Activated T-helper 17 cell treated with anti-CD3 and anti-CD28 coated beads, Interleukin-2, amount 50 U/mL, for 72 hours (primary cell): Measurements from ENCODE around the gene MFAP4. TPM values are rescaled to one million over a fixed set of nuclear protein-coding genes. Genes with fewer than 3 reads are reported as not detected.

Experiments used
- ATAC-seq: fragments of 150-1000 bp; cut with Tn5 transposase; replicated peaks from 2 replicates; pipeline ENCODE4 v1.10.0; 2021; ENCODE audit warnings: mild to moderate bottlenecking, moderate library complexity
- H3K27ac Mint-ChIP-seq: one replicate; pipeline ENCODE4 v1.8.0; 2022; ENCODE audit warnings: mixed read lengths
- H3K27me3 Mint-ChIP-seq: one replicate; pipeline ENCODE4 v1.8.0; 2022; ENCODE audit warnings: mixed read lengths
- H3K36me3 Mint-ChIP-seq: one replicate; pipeline ENCODE4 v1.8.0; 2022; ENCODE audit warnings: low read depth, mild to moderate bottlenecking, mixed read lengths
- H3K4me1 Mint-ChIP-seq: one replicate; pipeline ENCODE4 v1.8.0; 2022; ENCODE audit warnings: mixed read lengths
- H3K4me3 Mint-ChIP-seq: one replicate; pipeline ENCODE4 v1.8.0; 2022; ENCODE audit warnings: mild to moderate bottlenecking, mixed read lengths
- H3K9me3 Mint-ChIP-seq: one replicate; pipeline ENCODE4 v1.8.0; 2022; ENCODE audit warnings: mixed read lengths
- total RNA-seq, 2 donors: library from RNA; stranded (reverse); gene quantifications; one replicate each; pipeline ENCODE4 v1.2.3, GENCODE V29; 2022

The MFAP4 gene
- total RNA-seq, 2 donors from 2014 or later, result not detected

DNA sequence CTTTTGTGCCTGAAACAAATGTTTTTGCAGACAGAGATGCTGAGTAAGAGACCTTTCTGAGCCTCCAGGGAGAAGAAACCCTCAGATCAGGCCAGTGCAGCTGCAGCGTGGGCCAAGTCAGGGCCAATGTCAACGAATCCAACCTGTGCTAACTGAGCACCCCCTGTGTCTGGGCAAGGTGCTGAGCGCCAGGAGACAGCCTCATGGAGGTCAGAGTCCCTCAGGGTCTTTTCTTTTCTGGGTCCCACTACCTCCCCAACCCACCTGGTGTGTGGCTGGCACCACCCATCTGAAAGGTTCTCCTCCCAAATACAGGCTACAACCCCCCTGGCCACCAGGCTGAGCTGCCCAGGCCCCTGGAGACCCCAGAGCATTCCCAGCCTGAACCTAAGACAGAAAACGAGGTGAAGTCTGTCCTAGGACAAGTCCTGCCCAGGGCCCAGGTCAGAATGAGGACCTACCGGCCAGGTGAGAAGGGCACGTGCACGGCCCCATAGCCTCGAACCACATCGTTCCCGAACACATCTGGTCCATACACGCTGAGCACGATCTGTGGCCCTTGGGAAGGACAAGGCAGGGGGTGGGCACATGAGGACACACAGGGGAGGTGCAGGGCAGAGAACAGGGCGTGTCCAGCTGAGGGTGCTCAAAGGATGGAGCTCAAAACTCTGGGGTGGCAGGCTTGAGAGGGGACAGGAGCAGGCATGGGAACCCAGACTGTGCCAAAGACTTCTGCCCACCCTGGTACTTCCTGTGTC, 39.5 kb downstream of the MFAP4 start:
- ATAC-seq, result no peak
- H3K4me3 Mint-ChIP-seq, result no peak overlapping the region
- H3K4me1 Mint-ChIP-seq, result no peaks in the 10 kb centered on the region
- no peaks in the 10 kb centered on the region for H3K9me3 Mint-ChIP-seq
- H3K27ac Mint-ChIP-seq, result no peak overlapping the region
- no peaks in the 10 kb centered on the region for H3K36me3 Mint-ChIP-seq
- H3K27me3 Mint-ChIP-seq, result peaks cover 3% of the 10 kb centered on the region

GRCh38 chr17:19346351-19347255, 40.4 kb downstream of the MFAP4 start:
- ATAC-seq, result no peak
- Mint-ChIP-seq H3K27me3 (peaks cover 8% of the 10 kb centered on the region), H3K9me3 (no peaks in the 10 kb centered on the region), H3K36me3 (no peaks in the 10 kb centered on the region), H3K4me1 (no peaks in the 10 kb centered on the region), H3K4me3 (no peak overlapping the region), H3K27ac (no peak overlapping the region)

GRCh38 chr17:19345486-19346350, 41.3 kb downstream of the MFAP4 start:
- ATAC-seq, result no peak
- H3K4me1 Mint-ChIP-seq, result no peaks in the 10 kb centered on the region
- no peak overlapping the region for H3K4me3 Mint-ChIP-seq
- H3K9me3 Mint-ChIP-seq, result no peaks in the 10 kb centered on the region
- H3K27ac Mint-ChIP-seq, result no peak overlapping the region
- no peaks in the 10 kb centered on the region for H3K36me3 Mint-ChIP-seq
- H3K27me3 Mint-ChIP-seq, result peaks cover 16% of the 10 kb centered on the region

- Mint-ChIP-seq H3K36me3 (no peaks in the 10 kb centered on the region), H3K4me1 (no peaks in the 10 kb centered on the region), H3K27me3 (peaks cover 16% of the 10 kb centered on the region), H3K27ac (no peak overlapping the region), H3K9me3 (no peaks in the 10 kb centered on the region), H3K4me3 (no peak overlapping the region)
- ATAC-seq, result no peak
Observed at GRCh38 chr17:19345067-19345460, 41.9 kb downstream of the MFAP4 start.

- Mint-ChIP-seq H3K4me3 (no peak overlapping the region), H3K4me1 (no peaks in the 10 kb centered on the region), H3K9me3 (no peaks in the 10 kb centered on the region), H3K36me3 (no peaks in the 10 kb centered on the region), H3K27ac (no peak overlapping the region), H3K27me3 (peaks cover 15% of the 10 kb centered on the region)
- no peak for ATAC-seq
Observed at GRCh38 chr17:19344311-19345066, 42.5 kb downstream of the MFAP4 start.

DNA sequence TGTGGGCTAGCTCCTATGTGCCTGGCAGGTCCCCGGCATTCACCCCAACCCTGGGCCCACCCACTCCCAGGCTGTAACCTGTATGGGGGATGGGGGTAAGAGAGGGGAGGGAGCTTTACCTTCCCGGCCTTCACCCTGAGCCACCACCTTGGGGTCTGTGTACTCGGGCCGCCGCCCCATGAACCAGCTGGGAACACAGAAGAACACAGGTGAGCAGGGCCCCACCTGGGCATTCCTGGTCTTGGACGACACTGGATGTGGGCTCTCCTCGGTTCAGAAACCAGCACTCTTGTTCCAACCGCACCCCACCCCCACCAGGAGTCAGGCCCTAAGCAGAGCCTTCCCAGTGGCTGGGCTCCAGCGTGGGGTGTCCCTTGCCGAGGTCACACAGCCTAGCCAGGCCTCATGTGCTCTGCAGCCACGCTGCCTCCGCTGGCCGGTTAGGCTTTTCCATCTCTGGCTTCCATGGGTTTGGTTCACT, 43.3 kb downstream of the MFAP4 start:
- Mint-ChIP-seq H3K4me3 (no peak overlapping the region), H3K27ac (no peak overlapping the region), H3K36me3 (no peaks in the 10 kb centered on the region), H3K4me1 (no peaks in the 10 kb centered on the region), H3K27me3 (peaks cover 19% of the 10 kb centered on the region), H3K9me3 (no peaks in the 10 kb centered on the region)
- no peak for ATAC-seq

DNA sequence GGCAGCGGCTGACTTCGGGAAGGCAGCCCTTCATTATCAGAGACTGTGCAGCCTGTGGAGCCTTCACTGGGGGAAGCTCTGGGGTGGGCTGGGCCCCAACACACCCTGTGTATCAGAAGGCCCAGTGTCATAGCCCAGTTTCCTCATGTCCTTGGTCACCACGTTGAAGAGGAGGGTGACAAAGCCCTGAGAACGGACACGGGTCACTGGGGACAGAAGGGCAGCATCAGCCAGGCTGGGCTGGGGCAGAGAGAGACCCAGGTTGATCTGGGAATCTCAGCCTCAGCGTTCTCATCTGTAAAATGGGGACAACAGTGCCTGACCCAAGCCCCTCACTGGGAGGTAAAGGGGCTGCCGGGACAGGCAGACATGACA, 43.7 kb downstream of the MFAP4 start:
- Mint-ChIP-seq H3K27me3 (peaks cover 19% of the 10 kb centered on the region), H3K9me3 (no peaks in the 10 kb centered on the region), H3K27ac (no peak overlapping the region), H3K4me1 (no peaks in the 10 kb centered on the region), H3K4me3 (no peak overlapping the region), H3K36me3 (no peaks in the 10 kb centered on the region)
- no peak for ATAC-seq

DNA sequence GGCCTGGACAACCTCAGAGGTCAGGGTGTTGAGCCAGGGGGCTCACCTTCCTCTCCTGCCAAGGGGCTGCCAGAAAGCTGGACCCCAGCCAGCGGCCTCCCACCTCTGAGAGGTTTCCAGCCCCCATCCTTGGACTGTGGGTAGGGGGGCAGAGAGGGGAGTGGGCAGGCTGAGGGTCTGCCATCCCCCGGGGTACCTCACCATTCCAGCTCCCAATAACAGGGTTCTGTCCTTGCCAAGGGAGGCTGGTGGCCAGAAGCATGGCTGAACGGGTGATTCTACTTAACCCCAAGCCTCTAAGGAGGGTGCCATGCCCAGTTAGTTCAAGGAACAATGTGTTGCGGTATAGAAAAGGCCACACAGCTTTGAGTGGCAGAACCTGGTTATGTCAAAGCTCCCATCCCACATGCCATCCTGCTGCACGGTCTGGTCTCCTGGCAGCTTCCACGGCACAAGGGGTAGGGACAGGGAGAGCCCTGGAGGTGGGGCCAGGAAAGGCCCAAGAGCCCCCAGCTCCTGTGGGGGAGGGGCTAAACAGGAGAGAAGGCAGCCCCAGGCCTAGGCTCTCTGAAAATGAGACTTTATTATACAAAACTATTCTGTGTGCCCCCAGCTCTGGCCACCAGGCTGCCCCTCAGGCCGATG, 44.3 kb downstream of the MFAP4 start:
- ATAC-seq, result no peak
- Mint-ChIP-seq H3K9me3 (no peaks in the 10 kb centered on the region), H3K36me3 (no peaks in the 10 kb centered on the region), H3K27me3 (peaks cover 19% of the 10 kb centered on the region), H3K4me1 (no peaks in the 10 kb centered on the region), H3K4me3 (no peak overlapping the region), H3K27ac (no peak overlapping the region)

GRCh38 chr17:19341641-19342610, 45.1 kb downstream of the MFAP4 start:
- H3K27ac Mint-ChIP-seq, result no peak overlapping the region
- ATAC-seq, result no peak
- no peaks in the 10 kb centered on the region for H3K9me3 Mint-ChIP-seq
- peaks cover 22% of the 10 kb centered on the region for H3K27me3 Mint-ChIP-seq
- no peak overlapping the region for H3K4me3 Mint-ChIP-seq
- H3K4me1 Mint-ChIP-seq, result no peaks in the 10 kb centered on the region
- no peaks in the 10 kb centered on the region for H3K36me3 Mint-ChIP-seq

DNA sequence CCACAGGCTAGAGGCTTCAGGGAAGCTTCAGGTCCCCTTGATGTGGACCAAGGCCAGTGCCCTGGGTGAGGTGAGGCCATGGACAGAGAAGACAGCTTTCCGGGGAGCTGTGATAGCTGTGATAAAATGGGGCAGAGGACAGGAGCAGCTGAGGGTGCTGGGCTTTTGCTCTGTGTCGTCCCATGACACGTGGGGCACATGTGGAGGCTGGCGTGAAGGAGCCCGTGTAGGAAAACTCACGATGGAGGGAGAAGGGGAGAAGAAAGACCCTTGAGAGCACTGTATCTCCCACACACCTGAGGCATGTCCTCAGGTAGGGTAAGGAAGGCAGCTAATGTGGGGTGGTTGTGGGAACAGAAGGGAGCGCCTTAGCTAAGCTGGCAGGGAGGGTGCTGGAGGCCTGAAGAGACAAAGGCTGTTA, 45.8 kb downstream of the MFAP4 start:
- Mint-ChIP-seq H3K4me3 (no peak overlapping the region), H3K27ac (no peak overlapping the region), H3K9me3 (no peaks in the 10 kb centered on the region), H3K4me1 (no peaks in the 10 kb centered on the region), H3K27me3 (peaks cover 22% of the 10 kb centered on the region), H3K36me3 (no peaks in the 10 kb centered on the region)
- no peak for ATAC-seq

DNA sequence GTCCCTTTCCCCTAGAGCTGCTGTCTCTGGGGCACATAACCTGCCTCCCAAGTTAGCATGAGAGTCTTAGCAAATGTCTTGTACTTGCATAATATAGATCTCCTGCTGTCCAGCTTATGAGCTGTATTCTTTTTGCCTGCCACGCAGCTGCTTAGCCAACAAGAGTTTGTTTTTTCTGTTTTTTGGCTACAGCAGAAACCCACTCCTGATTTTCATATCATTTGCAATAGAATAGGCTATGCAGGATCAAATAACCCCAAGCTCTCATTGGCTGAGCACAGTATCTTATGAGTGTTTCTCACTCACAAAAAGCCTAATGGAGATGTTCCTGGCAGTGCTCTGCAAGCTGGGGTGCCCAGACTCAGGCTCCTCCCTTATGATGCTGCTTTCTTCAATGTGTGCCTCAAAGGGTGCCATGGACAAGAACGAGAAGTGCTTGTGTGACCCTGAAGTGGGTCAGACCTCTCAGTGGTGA, 47.6 kb downstream of the MFAP4 start:
- H3K4me1 Mint-ChIP-seq, result no peaks in the 10 kb centered on the region
- H3K9me3 Mint-ChIP-seq, result no peaks in the 10 kb centered on the region
- H3K4me3 Mint-ChIP-seq, result no peak overlapping the region
- H3K27me3 Mint-ChIP-seq, result peaks cover 22% of the 10 kb centered on the region
- no peak overlapping the region for H3K27ac Mint-ChIP-seq
- ATAC-seq, result no peak
- no peaks in the 10 kb centered on the region for H3K36me3 Mint-ChIP-seq
